Endothelial cell of umbilical vein (primary cell): Measurements from ENCODE around the gene KCNK13.

Experiments
- MYC ChIP-seq: IDR thresholded peaks from one replicate; pipeline ENCODE4 v1.6.1; 2011; ENCODE audit warnings: mild to moderate bottlenecking, low read depth, low read length
- POLR2A ChIP-seq: IDR thresholded peaks from 2 replicates; pipeline ENCODE4 v1.6.1; 2012; ENCODE audit warnings: low read depth, mild to moderate bottlenecking, control low read depth, low read length
- TF ChIP-seq, protein P1 (sequence below), 2 donors: IDR thresholded peaks; 1 replicate in 1 of 2; 2 replicates in 1 of 2; pipeline ENCODE4 v1.5.1; 2011; ENCODE audit warnings: low read length in 2 of 2, mild to moderate bottlenecking in 2 of 2, moderate library complexity in 2 of 2, control low read depth in 1 of 2, inconsistent platforms in 1 of 2, low read depth in 1 of 2; ENCODE audit not compliant: insufficient read depth in 1 of 2; ENCODE audit errors: extremely low read depth in 1 of 2

- TF ChIP-seq POLR2A (no peak), MYC (no peak)
- TF ChIP-seq, protein P1, sequence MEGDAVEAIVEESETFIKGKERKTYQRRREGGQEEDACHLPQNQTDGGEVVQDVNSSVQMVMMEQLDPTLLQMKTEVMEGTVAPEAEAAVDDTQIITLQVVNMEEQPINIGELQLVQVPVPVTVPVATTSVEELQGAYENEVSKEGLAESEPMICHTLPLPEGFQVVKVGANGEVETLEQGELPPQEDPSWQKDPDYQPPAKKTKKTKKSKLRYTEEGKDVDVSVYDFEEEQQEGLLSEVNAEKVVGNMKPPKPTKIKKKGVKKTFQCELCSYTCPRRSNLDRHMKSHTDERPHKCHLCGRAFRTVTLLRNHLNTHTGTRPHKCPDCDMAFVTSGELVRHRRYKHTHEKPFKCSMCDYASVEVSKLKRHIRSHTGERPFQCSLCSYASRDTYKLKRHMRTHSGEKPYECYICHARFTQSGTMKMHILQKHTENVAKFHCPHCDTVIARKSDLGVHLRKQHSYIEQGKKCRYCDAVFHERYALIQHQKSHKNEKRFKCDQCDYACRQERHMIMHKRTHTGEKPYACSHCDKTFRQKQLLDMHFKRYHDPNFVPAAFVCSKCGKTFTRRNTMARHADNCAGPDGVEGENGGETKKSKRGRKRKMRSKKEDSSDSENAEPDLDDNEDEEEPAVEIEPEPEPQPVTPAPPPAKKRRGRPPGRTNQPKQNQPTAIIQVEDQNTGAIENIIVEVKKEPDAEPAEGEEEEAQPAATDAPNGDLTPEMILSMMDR (IDR thresholded peaks at IDR 0.05; ENCODE audit: extremely low read depth in 1 of 2, insufficient read depth in 1 of 2, low read depth in 1 of 2, low read length in 2 of 2): no peak
Observed at GRCh38 chr14:90204516-90204915, 142.7 kb downstream of the KCNK13 start.
